Fibroblast of peridontal ligament (primary cell): ENCODE results near the gene SLC5A9.
"Not testable (repeated sequence)": the region's sequence is repeated elsewhere in the genome, so short reads cannot be mapped to it uniquely, and the experiment has no call there.

Experiments used
- DNase-seq: peaks from one replicate; pipeline ENCODE4 v3.0.0-alpha.2; 2010; ENCODE audit errors: extremely low read depth

SLC5A9 gene

DNA sequence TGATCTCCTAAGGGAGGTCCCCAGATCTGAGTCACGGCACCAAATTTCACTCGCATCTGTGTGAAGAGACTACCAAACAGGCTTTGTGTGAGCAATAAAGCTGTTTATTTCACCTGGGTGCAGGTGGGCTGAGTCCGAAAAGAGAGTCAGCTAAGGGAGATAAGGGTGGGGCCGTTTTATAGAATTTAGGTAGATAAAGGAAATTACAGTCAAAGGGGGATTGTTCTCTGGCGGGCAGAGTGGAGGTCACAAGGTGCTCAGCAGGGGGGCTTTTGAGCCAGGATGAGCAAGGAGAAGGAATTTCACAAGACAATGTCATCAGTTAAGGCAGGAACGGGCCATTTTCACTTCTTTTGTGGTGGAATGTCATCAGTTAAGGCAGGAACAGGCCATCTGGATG, 8.2 kb upstream of the SLC5A9 start:
- not testable (repeated sequence) for DNase-seq

DNA sequence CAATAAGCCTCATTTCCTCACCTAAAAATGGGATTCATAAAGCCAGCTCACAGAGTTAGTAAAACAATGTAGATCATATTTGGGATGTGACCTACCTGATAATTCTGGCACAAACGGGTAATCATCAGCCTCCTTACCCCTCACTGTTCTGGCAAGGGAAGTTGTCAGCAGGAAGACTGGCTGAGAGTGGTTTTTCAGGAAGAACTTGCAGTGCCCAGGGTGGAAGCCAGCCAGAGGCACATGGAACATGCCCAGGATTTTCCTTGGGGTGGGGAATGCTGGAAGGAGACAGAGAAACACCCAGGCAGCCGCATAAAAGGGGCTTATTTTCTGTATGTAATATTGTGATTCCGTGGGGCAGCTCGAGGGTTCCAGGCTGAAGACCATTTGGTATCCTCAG, 7.7 kb upstream of the SLC5A9 start:
- no peak for DNase-seq

DNA sequence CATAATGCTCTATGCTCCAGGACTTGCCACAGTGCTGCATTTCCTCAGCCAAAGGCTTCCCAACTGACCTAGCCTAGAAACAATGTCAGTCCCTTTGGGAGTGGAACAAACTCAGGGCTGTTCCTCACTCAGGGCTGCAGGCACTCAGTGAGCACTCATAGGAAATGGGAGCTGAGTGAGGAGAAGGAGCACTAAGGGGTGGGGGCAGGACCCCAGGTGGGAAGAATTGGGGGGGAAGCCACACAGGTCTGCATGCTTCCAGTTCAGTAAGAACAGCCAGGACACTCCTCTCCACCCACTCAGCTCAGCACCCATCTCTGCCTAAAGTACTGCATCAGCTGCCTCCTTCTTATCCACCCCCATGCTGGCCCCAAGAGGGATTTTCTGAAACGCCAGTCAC, 7.3 kb upstream of the SLC5A9 start:
- DNase-seq, result no peak

GRCh38 chr1:48215889-48216288, 6.6 kb upstream of the SLC5A9 start:
- DNase-seq, result no peak

GRCh38 chr1:48216313-48216712, 6.2 kb upstream of the SLC5A9 start:
- no peak for DNase-seq

GRCh38 chr1:48216941-48217340, 5.6 kb upstream of the SLC5A9 start:
- DNase-seq, result no peak

- no peak for DNase-seq
Measured at GRCh38 chr1:48217856-48218255, 4.7 kb upstream of the SLC5A9 start.

DNA sequence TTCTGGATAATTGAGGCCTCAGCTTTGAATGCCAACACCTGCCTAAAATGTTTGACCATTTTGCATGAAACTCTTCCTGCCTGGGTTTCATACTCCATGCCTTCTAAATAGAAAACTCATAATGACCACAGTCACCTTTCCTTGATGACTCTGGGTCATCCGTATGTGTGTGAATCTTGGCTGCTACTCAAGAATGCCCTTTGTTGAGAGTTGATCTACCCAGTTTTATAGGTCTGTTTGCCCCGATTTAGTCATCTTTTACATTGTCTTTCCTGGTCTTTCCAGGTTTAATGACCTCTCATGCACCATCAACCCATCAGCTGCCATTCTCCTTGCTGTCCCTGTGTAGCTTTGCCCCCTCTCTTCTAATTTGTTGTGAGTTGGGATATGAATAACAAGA, 2.7 kb upstream of the SLC5A9 start:
- no peak for DNase-seq

DNA sequence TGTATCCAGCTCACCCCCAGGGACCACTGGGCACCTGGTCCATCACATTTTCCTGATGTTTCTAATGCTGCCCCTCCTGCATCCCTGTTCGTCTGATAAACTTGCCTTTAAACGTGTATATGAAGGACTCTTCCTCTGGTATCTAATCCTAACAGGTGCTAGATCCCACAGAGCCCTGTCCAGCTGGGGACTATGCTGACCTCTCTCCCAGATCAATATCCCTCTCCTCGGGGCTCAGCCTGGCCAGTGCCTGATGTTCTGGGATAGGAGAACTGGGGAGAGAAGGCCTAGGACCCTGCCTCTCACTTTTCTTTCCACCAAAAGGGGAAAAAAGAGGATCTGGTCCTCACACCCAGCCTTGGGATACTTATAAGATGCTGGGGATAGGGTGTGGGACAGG, 1.4 kb upstream of the SLC5A9 start:
- DNase-seq, result no peak

DNA sequence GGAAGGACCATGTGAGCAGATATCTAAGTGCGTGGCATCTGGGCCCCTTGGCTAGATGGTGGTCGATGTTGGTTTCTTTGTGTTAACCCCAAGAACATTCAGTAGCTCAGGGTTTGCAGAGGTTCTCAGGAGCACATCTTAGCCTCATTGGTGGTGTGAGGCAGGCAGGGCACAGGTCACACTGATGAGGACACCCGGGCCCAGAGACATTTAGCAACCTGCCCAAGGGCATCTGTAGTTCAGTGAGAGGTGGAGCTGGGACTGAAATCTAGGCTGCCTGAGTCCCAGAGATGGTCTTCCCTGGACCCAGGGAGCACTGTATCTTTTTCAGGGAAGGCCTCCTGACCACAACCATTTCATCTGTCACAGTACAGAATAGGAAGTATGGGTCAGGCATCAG, 859 bp upstream of the SLC5A9 start:
- DNase-seq, result no peak

DNA sequence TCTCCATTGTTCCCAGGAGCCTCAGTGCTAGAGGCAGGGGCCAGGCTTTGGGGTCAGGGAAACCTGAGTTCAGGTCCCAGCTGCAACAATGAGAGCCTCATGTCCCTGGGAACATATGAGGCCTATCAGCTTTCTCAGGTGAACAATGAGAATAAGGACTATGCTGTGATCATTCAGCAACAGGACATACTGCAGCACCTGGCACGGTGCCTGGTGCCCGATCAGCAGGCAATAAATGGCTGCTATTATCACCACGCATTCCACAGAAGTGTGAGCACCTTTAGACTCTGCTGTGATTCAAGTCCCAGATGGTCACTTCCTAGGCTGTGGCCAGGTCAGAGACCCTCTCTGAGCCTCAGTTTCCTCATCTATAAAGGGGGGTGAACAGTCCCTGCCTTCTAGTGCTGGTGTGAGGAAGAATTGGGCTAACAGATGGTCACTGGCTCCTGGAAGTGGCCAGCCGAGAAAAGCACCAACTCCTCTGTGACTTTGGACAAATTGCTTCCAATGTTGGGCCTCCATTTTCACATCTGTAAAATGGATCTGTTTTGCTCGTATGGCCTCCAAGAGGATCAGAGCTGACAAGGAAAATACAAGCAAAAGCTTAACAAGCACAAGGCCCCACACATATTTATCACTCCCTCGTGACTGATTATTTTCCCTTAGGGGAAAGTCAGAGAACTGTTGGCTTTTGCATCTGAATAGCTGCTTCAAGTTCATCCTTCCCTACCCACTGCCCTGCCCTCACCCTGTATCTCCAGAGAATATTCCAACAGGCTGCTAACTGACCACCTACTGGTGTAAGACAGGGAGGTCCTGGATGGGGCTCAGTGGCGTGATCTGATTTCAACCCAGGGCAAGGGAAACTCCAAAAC, 1.1 kb downstream of the SLC5A9 start:
- DNase-seq, result no peak

DNA sequence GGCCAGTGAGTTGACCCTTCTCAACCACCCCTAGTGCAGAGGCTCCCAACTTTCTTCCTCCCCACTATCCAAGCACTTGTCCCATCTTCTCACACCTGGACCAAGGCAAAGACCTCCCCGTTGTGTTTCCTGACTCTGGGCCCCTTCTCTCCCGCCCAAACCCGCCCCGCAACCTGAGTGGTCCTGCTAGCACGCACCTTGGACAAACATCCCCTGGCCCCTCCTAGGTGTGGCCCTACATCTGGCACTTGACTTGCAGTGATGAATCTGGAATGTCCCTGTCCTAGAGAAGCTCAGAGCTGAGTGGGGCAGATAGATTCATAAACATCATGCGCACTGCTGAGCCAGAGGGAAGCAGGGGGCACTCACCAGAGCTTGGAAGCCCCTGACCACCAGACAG, 2.3 kb downstream of the SLC5A9 start:
- no peak for DNase-seq

GRCh38 chr1:48225579-48225978, 3.1 kb downstream of the SLC5A9 start:
- DNase-seq, result no peak

DNA sequence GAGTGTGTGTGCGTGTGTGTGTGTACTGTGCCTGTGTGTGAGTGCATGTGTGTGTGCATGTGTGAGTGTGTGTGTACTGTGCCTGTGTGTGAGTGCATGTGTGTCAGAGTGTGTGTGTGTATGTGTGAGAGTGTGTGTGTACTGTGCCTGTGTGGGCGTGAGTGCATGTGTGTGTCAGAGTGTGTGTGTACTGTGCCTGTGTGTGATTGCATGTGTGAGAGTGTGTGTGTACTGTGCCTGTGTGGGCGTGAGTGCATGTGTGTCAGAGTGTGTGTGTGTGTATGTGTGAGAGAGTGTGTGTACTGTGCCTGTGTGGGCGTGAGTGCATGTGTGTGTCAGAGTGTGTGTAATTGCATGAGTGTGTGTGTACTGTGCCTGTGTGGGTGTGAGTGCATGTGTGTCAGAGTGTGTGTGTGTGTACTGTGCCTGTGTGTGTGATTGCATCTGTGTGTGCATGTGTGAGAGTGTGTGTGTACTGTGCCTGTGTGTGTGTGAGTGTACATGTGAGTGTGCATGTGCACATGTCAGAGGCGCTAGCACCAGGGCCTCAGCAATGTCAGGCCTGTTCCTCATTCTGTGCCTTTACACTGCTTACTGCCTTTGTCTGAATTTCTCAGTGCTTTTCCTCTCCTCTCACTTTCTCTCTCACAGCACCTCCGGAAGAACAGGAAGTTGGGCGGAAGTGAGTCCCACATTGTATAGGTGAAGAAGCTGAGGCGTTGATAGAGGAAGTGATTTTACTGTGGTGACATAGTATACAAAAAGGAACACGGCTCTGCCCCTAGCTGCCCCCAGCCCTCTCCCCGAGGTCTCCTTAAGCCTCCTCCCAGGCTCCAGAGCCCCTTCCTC, 4.9 kb downstream of the SLC5A9 start:
- no peak for DNase-seq

DNA sequence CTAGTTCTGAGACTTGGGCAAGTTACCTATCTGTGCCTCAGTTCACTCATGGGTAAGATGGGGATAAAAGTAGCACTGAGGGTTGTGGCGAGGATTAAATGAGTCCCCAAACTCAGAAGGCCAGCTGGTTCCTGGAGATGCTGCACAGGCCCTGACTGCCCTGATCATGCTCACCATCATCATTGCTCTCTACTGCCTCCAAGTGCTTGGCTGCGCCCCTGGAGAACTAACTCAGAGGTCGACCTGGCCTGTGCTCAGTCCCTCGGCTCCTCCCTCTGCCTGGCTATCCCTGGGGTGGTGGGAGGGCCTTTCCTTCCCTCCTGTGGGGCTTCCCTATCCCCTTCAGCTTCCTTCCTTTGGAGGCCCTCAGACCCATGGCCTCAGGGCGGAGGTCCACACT, 5.6 kb downstream of the SLC5A9 start:
- DNase-seq, result no peak

DNA sequence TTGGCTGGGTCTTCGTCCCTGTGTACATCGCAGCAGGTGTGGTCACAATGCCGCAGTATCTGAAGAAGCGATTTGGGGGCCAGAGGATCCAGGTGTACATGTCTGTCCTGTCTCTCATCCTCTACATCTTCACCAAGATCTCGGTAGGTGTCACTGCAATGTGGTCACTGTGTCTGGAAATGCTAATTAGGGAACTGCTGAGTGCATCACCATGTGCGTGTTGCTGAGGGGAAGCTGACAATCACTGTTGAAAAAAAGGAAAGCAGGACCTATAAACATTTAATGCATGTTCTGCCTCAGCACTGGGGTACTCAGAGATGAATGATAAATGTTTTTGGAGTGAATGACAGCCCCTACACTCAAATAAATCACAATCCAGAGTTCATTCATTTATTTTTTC, 6.8 kb downstream of the SLC5A9 start:
- no peak for DNase-seq

DNA sequence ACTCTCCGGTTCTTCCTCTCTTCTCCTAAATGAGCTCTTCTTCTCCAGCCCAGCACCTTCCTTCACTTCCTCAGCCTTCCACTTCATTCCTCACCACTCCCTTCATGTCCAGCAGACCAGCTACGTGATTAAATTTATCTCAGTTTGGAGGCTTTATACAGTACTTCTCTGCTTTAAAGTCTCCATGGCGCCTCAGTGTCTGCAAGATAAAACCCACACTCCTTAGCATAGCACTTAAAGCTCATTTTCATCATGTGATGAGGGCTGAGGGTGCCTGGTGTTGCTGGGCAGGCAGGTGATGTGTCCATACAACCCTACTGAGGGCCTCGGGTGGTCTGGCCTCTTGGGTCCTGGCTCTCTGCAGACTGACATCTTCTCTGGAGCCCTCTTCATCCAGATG, 7.7 kb downstream of the SLC5A9 start:
- no peak for DNase-seq

DNA sequence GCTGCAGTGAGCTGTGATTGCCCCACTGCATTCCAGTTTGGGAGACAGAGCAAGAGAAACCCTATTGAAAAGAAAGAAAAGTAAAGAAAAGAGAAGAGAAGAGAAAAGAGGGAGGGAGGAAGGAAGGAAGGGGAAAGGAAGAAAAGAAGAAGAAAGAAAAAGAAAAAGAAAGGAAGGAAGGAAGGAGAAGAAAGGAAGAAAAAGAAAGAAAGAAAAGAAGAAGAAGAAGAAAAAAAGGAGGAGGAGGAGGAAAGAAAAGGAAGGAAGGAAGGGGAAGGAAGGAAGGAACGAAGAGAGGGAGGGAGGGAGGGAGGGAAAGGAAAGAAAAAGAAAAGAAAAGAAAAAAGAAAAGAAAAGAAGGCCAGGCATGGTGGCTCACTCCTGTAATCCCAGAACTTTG, 10.2 kb downstream of the SLC5A9 start:
- DNase-seq, result no peak

DNA sequence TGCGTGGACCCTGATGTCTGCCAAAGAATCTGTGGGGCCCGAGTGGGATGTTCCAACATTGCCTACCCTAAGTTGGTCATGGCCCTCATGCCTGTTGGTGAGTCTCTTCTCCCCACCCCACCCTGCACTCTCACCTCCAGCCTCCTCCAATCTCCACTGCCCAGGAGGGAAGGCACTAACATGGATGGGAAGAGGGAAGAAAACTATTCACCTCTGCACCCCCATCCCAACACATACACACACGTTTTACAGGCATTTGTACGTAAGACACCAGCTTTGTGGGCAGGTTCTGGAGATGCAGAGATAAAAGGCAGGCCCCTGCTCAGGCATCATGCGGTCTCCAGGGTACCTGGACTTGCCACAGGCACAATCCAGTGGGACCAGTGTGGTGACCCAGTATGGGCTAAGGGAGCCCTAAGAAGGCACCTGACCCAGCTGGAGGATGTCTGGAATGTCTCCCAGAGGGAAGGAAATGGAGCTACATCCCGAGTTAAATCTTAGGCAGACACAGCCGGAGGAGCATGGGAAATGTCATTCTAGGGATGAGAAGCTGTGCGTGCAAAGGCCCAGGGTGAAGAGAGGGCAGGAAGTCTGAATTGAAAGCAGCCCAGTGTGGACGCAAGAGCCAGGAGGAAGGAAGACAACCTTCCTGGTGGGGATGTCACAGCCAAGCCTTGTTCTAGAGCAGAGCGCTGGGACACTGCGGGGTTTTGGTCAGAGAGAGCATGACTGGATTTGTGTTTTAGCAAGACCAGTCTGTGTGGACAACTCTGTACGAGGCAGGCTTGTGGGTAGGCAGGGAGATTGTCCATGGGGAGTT, 11.4 kb downstream of the SLC5A9 start:
- no peak for DNase-seq

GRCh38 chr1:48235652-48236051, 13.1 kb downstream of the SLC5A9 start:
- no peak for DNase-seq

DNA sequence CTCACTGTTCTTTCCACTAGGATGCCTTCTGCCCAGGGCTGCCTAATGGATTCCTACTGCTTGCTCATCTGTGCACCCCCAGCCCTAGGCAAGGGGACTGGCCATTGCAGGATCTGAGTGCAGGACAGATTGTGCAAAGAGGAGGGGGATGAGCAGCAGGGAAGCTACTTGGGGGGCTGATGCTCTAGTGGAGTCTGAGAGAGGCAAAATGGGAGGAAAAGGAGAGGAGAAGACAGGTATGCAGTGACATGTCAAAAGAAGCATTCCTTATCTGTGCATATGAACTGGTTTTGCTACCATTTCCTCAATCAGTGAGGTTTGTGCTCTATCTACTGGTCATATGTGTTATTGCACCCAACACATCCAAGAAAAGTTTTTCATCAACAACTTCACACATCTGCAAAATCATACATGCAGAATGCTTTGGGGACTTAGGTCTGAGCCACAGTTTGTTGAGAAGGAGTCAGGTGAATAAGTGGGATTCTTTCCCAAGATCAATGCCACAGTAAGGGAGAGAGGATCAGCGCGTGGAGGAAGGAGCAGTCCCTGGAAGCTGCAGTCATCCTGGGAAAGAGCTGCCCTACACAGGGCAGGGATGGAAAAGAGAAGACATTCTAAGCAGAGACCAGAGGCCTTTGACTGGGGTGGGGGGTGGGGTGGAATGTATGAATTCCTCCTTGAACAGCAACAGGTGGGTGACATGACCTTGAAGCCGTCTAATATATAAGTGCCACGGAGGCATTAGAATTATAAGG, 14.4 kb downstream of the SLC5A9 start:
- peak; percentile 33 for DNase-seq
